Upper lobe of left lung (tissue), 4 donors: ENCODE measurements around the gene ZSCAN10.

Experiments used
- EP300 ChIP-seq, 4 donors: sonication (generic); formaldehyde crosslinking; IDR thresholded peaks; one replicate each; pipeline ENCODE4 v1.5.1; 2017; ENCODE audit warnings: antibody characterized with exemption in 4 of 4, control low read depth in 2 of 4
- POLR2A ChIP-seq, 4 donors: fragments of 450-650 bp; IDR thresholded peaks; one replicate each; pipeline ENCODE4 v1.5.1; 2016 to 2017; ENCODE audit warnings: antibody characterized with exemption in 4 of 4, mild to moderate bottlenecking in 2 of 4
- POLR2AphosphoS5 ChIP-seq, 2 donors: sonication (generic); formaldehyde crosslinking; IDR thresholded peaks; one replicate each; pipeline ENCODE4 v1.5.1; 2017; ENCODE audit warnings: antibody characterized with exemption in 2 of 2
- TF ChIP-seq, protein P1 (sequence below), 6 experiments: fragments of 450-650 bp in 4 of 6; fragments of 200-600 bp in 2 of 6; sonication (generic) in 2 of 6; IDR thresholded peaks; one replicate each; pipeline ENCODE4 v1.5.1; 2016 to 2019; ENCODE audit warnings: antibody characterized with exemption in 6 of 6

DNA sequence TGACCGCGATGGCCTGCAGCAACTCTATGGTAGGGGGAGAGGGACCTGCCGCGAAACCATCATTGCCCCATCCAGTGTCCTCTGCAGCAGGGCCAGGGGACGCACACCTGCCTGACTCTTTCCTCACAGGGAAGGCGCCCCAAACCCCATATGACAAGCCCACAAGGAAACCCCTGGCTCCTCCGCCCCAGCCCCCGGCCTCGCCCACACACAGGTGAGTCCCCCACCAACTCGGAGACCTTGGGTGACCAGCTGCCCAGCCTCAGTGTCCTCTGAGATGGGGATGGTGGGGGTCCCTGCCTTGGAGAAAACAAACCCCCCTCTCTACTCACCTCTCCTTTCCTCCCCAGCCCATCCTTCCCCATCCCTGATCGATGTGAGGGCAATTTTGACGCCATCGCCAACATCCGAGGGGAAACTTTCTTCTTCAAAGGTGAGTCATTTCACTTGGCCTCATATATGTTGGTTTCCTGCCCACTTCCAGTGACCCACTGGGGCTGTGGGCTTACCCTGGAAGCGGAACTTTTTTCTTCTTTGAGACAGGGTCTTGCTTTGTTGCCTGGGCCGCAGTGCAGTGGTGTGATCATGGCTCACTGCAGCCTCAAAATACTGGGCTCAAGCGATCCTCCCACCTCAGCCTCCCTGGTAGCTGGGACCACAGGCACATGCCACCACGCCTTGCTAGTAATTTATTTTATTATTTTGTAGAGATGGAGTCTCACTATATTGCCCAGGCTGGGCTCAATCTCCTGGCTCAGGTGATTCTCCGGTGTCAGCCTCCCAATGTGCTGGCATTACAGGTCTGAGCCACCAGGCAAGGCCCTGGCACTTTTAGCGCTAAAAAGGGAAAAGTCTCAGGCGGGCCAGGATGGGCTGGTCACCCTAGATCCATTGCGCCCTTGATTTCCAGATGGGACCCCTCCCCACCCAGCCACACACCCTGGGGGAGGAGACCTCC, 41.6 kb downstream of the ZSCAN10 start:
- no peak for TF ChIP-seq POLR2A (IDR thresholded peaks at IDR 0.05)
- no peak for TF ChIP-seq POLR2AphosphoS5 (IDR thresholded peaks at IDR 0.05)
- TF ChIP-seq, protein P1, sequence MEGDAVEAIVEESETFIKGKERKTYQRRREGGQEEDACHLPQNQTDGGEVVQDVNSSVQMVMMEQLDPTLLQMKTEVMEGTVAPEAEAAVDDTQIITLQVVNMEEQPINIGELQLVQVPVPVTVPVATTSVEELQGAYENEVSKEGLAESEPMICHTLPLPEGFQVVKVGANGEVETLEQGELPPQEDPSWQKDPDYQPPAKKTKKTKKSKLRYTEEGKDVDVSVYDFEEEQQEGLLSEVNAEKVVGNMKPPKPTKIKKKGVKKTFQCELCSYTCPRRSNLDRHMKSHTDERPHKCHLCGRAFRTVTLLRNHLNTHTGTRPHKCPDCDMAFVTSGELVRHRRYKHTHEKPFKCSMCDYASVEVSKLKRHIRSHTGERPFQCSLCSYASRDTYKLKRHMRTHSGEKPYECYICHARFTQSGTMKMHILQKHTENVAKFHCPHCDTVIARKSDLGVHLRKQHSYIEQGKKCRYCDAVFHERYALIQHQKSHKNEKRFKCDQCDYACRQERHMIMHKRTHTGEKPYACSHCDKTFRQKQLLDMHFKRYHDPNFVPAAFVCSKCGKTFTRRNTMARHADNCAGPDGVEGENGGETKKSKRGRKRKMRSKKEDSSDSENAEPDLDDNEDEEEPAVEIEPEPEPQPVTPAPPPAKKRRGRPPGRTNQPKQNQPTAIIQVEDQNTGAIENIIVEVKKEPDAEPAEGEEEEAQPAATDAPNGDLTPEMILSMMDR (IDR thresholded peaks at IDR 0.05) = no peak
- TF ChIP-seq EP300 (IDR thresholded peaks at IDR 0.05) = no peak
